HepG2 (cell line): ENCODE data around the gene MEF2B. TPM values are rescaled to one million over a fixed set of nuclear protein-coding genes. Genes with fewer than 3 reads are reported as not detected.

Experiments used
- ATAC-seq: fragments of 200-7000 bp; cut with Tn5 transposase; 3 replicates; pipeline ENCODE4 v1.9.1; 2020; ENCODE audit warnings: mild to moderate bottlenecking, moderate library complexity
- BruUV-seq: library from RNA; stranded (reverse); fragments of 400-500 nt; replicated peaks from 2 replicates; lab custom pipeline; 2021; lab: Mats Ljungman, UMichigan
- CTCF ChIA-PET: fragments of 300-600 bp; formaldehyde crosslinking; extraction: SDS; loops from one replicate; lab custom pipeline; 2021; ENCODE audit warnings: low total read pairs, inconsistent platforms, low intra/inter-chr PET ratio; lab: Yijun Ruan, JAX
- POLR2A ChIA-PET: fragments of 350-600 bp; sonication (Branson Sonifier 250); formaldehyde crosslinking; loops from one replicate; lab custom pipeline; 2020; ENCODE audit warnings: antibody characterized with exemption, inconsistent platforms; lab: Yijun Ruan, JAX
- DNase-seq: peaks from one replicate; pipeline ENCODE4 v3.0.0-alpha.2; 2015; ENCODE audit warnings: low spot score
- FAIRE-seq: peaks from 3 replicates; lab custom pipeline; 2011; peaks lifted over from hg19 to GRCh38; lab: Jason Lieb, UNC
- H2AFZ ChIP-seq: one replicate; pipeline ENCODE4 v1.6.1; 2011; ENCODE audit warnings: low read length, inconsistent platforms
- H3K27ac ChIP-seq: fragments of 300-600 bp; 3 replicates; pipeline ENCODE4 v1.8.0; 2011; ENCODE audit warnings: mixed run types, mild to moderate bottlenecking, mixed read lengths, low read length, inconsistent platforms; ENCODE audit not compliant: insufficient read depth; ENCODE audit errors: extremely low read length
- H3K27me3 ChIP-seq, 2 experiments: fragments of 200-600 bp in 1 of 2; 2 replicates in 1 of 2; 3 replicates in 1 of 2; pipeline versions ENCODE4 v1.6.0 to v1.8.0; 2011; ENCODE audit warnings: low read length in 2 of 2, mild to moderate bottlenecking in 2 of 2, moderate library complexity in 2 of 2, inconsistent platforms in 1 of 2; ENCODE audit not compliant: insufficient read depth in 2 of 2, control insufficient read depth in 1 of 2
- H3K36me3 ChIP-seq, 2 experiments: fragments of 200-600 bp in 1 of 2; replicated peaks in 1 of 2; 2 replicates in 1 of 2; 3 replicates in 1 of 2; pipeline versions ENCODE4 v1.5.1 to v1.8.0; 2011; ENCODE audit warnings: low read length in 2 of 2, inconsistent platforms in 1 of 2; ENCODE audit not compliant: insufficient read depth in 2 of 2, control insufficient read depth in 1 of 2
- H3K4me1 ChIP-seq: 2 replicates; pipeline ENCODE4 v1.5.1; 2012; ENCODE audit warnings: low read length, inconsistent platforms; ENCODE audit not compliant: insufficient read depth
- H3K4me2 ChIP-seq: 2 replicates; pipeline ENCODE4 v1.6.0; 2011; ENCODE audit warnings: low read depth, low read length, inconsistent platforms
- H3K4me3 ChIP-seq, 3 experiments: fragments of 200-600 bp in 1 of 3; sonication (generic), shearing (Covaris generic) in 1 of 3; replicated peaks in 1 of 3; 2 replicates each; pipeline ENCODE4 v1.5.1; 2011 to 2016; ENCODE audit warnings: low read length in 3 of 3, inconsistent platforms in 2 of 3, low read depth in 2 of 3, mild to moderate bottlenecking in 2 of 3, control low read depth in 1 of 3, mixed read lengths in 1 of 3; ENCODE audit not compliant: insufficient read depth in 1 of 3
- H3K79me2 ChIP-seq: one replicate; pipeline ENCODE4 v1.6.1; 2011; ENCODE audit warnings: low read length, inconsistent platforms; ENCODE audit not compliant: insufficient read depth
- H3K9ac ChIP-seq: 2 replicates; pipeline ENCODE4 v1.6.0; 2011; ENCODE audit warnings: mild to moderate bottlenecking, low read depth, low read length, inconsistent platforms; ENCODE audit not compliant: insufficient read depth
- H3K9me3 ChIP-seq: 2 replicates; pipeline ENCODE4 v1.5.1; 2012; ENCODE audit warnings: mild to moderate bottlenecking, low read length
- H4K20me1 ChIP-seq: 2 replicates; pipeline ENCODE4 v1.6.0; 2011; ENCODE audit warnings: inconsistent platforms, mild to moderate bottlenecking, low read length, moderate library complexity; ENCODE audit not compliant: insufficient read depth
- FUBP1 ChIP-seq: sonication (generic); formaldehyde crosslinking; IDR thresholded peaks from 2 replicates; pipeline ENCODE4 v1.5.1; 2020; ENCODE audit warnings: missing genetic modification reagents, mild to moderate bottlenecking, borderline replicate concordance
- GTF3A ChIP-seq: sonication (generic); formaldehyde crosslinking; conservative IDR thresholded peaks from 2 replicates; pipeline ENCODE4 v1.4.0; 2020; ENCODE audit warnings: mild to moderate bottlenecking, missing genetic modification reagents
- NPAS2 ChIP-seq: sonication (generic); formaldehyde crosslinking; IDR thresholded peaks from 2 replicates; pipeline ENCODE4 v1.8.0; 2022; ENCODE audit warnings: mild to moderate bottlenecking, missing genetic modification reagents, borderline replicate concordance
- POGK ChIP-seq: sonication (generic); formaldehyde crosslinking; conservative IDR thresholded peaks from 2 replicates; pipeline ENCODE4 v1.8.0; 2022; ENCODE audit warnings: mild to moderate bottlenecking, moderate library complexity, missing genetic modification reagents
- RBAK ChIP-seq: sonication (generic); formaldehyde crosslinking; IDR thresholded peaks from 2 replicates; pipeline ENCODE4 v1.5.1; 2020; ENCODE audit warnings: mild to moderate bottlenecking, missing genetic modification reagents
- SIX1 ChIP-seq: sonication (generic); formaldehyde crosslinking; IDR thresholded peaks from 2 replicates; pipeline ENCODE4 v1.4.0; 2020; ENCODE audit warnings: missing genetic modification reagents, borderline replicate concordance
- TRIM24 ChIP-seq: sonication (generic); formaldehyde crosslinking; IDR thresholded peaks from 2 replicates; pipeline ENCODE4 v1.8.0; 2022; ENCODE audit warnings: mild to moderate bottlenecking, missing genetic modification reagents
- ZNF30 ChIP-seq: sonication (generic); formaldehyde crosslinking; IDR thresholded peaks from 2 replicates; pipeline ENCODE4 v1.5.0; 2020; ENCODE audit warnings: mild to moderate bottlenecking, missing genetic modification reagents
- ZNF337 ChIP-seq: sonication (generic); formaldehyde crosslinking; IDR thresholded peaks from 2 replicates; pipeline ENCODE4 v1.5.1; 2020; ENCODE audit warnings: missing genetic modification reagents, low read depth, mild to moderate bottlenecking, borderline replicate concordance
- WGBS: methylation state at CpG from one replicate; pipeline ENCODE4 v1.1.6; 2017; ENCODE audit warnings: low lambda C conversion rate; 5-methylcytosine and 5-hydroxymethylcytosine counted together
- in situ Hi-C: cut with HindIII; loops from 2 replicates; pipeline ENCODE4 v1.10.0; 2017; ENCODE audit warnings: low pct_unique_long_range_greater_than_20kb; ENCODE audit not compliant: extremely low pct_ligation_motif_present
- intact Hi-C: fragments of 100-400 bp; cut with micrococcal nuclease; formaldehyde crosslinking; loops from one replicate; pipeline ENCODE4 v1.10.0; 2022; ENCODE audit not compliant: unreplicated experiment
- polyA plus RNA-seq, 8 experiments: library from polyadenylated mRNA; depleted of rRNA in 3 of 8; stranded (reverse) in 7 of 8; unstranded in 1 of 8; fragments of >200 nt; fragmentation: Illumina TruSeq in 4 of 8; extraction: Trizol in 4 of 8; gene quantifications; 2 replicates each; pipeline versions ENCODE4 v1.2.1 to v1.2.3, GENCODE V29; 2011 to 2016; ENCODE audit warnings: low read depth in 4 of 8, missing spikeins in 1 of 8, mixed read lengths in 1 of 8; ENCODE audit not compliant: insufficient read depth in 1 of 8
- total RNA-seq, 5 experiments: library from RNA; depleted of rRNA; stranded (reverse); fragments of >200 nt; fragmentation: Illumina TruSeq; extraction: Trizol; gene quantifications; 2 replicates each; pipeline ENCODE4 v1.2.3, GENCODE V29; 2016; ENCODE audit warnings: low read depth in 1 of 5
- TF ChIP-seq, protein P1 (sequence below): sonication (generic); formaldehyde crosslinking; IDR thresholded peaks from 2 replicates; pipeline ENCODE4 v1.4.0; 2020; ENCODE audit warnings: mild to moderate bottlenecking, missing genetic modification reagents

The MEF2B gene
- total and polyA plus RNA-seq, 2 of the 13 experiments (the other 11 are each of a cell fraction or from before 2014, with no cell fraction given), result 1.2 to 1.7 TPM

GRCh38 chr19:19107654-19108053 is 62.4 kb downstream of the MEF2B start:
- BruUV-seq, result no TSS peak
- ChIA-PET CTCF (no interaction called here), POLR2A (interaction anchor here (1.4 kb wide), 1 partner anchor 8 kb away, joined by 5 read pairs; no protein-coding TSS in a partner anchor)
- H3K36me3 ChIP-seq, result no peaks in the 10 kb centered on the region
- no peaks in the 10 kb centered on the region for H4K20me1 ChIP-seq
- H3K9me3 ChIP-seq, result no peaks in the 10 kb centered on the region
- no peak overlapping the region for H3K4me2 ChIP-seq
- in situ Hi-C loops, result no loop called here
- no peak overlapping the region for H3K4me3 ChIP-seq
- H3K27me3 ChIP-seq, result no peaks in the 10 kb centered on the region
- FAIRE-seq (no peak), DNase-seq (no peak), ATAC-seq (no peak)
- H2AFZ ChIP-seq, result no peak overlapping the region
- no peaks in the 10 kb centered on the region for H3K79me2 ChIP-seq
- intact Hi-C loops, result no loop called here
- H3K4me1 ChIP-seq, result peaks cover 50% of the 10 kb centered on the region
- no peak for TF ChIP-seq ZNF337
- no peak for TF ChIP-seq NPAS2 (CRISPR knock-in tag)
- TF ChIP-seq RBAK (CRISPR knock-in tag), result no peak
- no peak for TF ChIP-seq ZNF30 (CRISPR knock-in tag)
- TF ChIP-seq SIX1 (CRISPR knock-in tag), result no peak
- no peak for TF ChIP-seq POGK (CRISPR knock-in tag)
- no peak for TF ChIP-seq TRIM24
- TF ChIP-seq, protein P1, sequence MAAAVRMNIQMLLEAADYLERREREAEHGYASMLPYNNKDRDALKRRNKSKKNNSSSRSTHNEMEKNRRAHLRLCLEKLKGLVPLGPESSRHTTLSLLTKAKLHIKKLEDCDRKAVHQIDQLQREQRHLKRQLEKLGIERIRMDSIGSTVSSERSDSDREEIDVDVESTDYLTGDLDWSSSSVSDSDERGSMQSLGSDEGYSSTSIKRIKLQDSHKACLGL, result no peak
- TF ChIP-seq FUBP1 (CRISPR knock-in tag), result no peak
- no peak for TF ChIP-seq GTF3A
- no peak overlapping the region for H3K27ac ChIP-seq
- 91% methylated on average over 9 of the region's 11 CpGs for WGBS
- H3K9ac ChIP-seq, result no peak overlapping the region
